Panc1 (cell line): ENCODE data around the gene MEIS1. TPM values are rescaled to one million over a fixed set of nuclear protein-coding genes. Genes with fewer than 3 reads are reported as not detected.

Source experiments
- ATAC-seq: fragments of 200-7000 bp; cut with Tn5 transposase; 2 replicates; pipeline ENCODE4 v1.9.1; 2020; ENCODE audit warnings: mild to moderate bottlenecking, moderate library complexity
- BruUV-seq: library from RNA; stranded (reverse); fragments of 400-500 nt; replicated peaks from 2 replicates; lab custom pipeline; 2021; lab: Mats Ljungman, UMichigan
- CTCF ChIA-PET: fragments of 300-600 bp; sonication (Branson Sonifier 250); formaldehyde crosslinking; loops from one replicate; lab custom pipeline; 2022; ENCODE audit warnings: antibody characterized with exemption; lab: Charles Lee
- POLR2A ChIA-PET: fragments of 300-600 bp; sonication (Branson Sonifier 250); formaldehyde crosslinking; loops from one replicate; lab custom pipeline; 2022; ENCODE audit warnings: antibody characterized with exemption; lab: Charles Lee
- DNase-seq: peaks from one replicate; pipeline ENCODE4 v3.0.0-alpha.2; 2010; ENCODE audit warnings: low read depth, low spot score
- H3K27ac ChIP-seq: 2 replicates; pipeline ENCODE4 v1.5.1; 2011; ENCODE audit warnings: mild to moderate bottlenecking, low read length, inconsistent platforms
- H3K27me3 ChIP-seq: fragments of 200-500 bp; sonication (Bioruptor generic); 2 replicates; pipeline ENCODE4 v1.6.0; 2014; ENCODE audit warnings: low read length, inconsistent platforms; ENCODE audit not compliant: control insufficient read depth, insufficient read depth
- H3K36me3 ChIP-seq: fragments of 200-500 bp; sonication (Bioruptor generic); 2 replicates; pipeline ENCODE4 v1.5.1; 2014; ENCODE audit warnings: inconsistent platforms, mild to moderate bottlenecking, low read length, moderate library complexity; ENCODE audit not compliant: control insufficient read depth, insufficient read depth
- H3K4me1 ChIP-seq: 2 replicates; pipeline ENCODE4 v1.5.1; 2011; ENCODE audit warnings: inconsistent platforms, mild to moderate bottlenecking, low read length, moderate library complexity; ENCODE audit not compliant: control insufficient read depth, insufficient read depth
- H3K4me3 ChIP-seq, 2 experiments: 2 replicates each; pipeline ENCODE4 v1.5.1; 2011 to 2012; ENCODE audit warnings: low read depth in 2 of 2, low read length in 2 of 2, mild to moderate bottlenecking in 2 of 2, inconsistent platforms in 1 of 2, moderate library complexity in 1 of 2
- H3K9me3 ChIP-seq: fragments of 200-500 bp; sonication (Bioruptor generic); 2 replicates; pipeline ENCODE4 v1.5.1; 2014; ENCODE audit warnings: low read depth, mild to moderate bottlenecking, inconsistent platforms, low read length, moderate library complexity; ENCODE audit not compliant: control insufficient read depth, insufficient read depth
- POLR2AphosphoS5 ChIP-seq: IDR thresholded peaks from 2 replicates; pipeline ENCODE4 v1.6.1; 2012; ENCODE audit warnings: mild to moderate bottlenecking, low read depth, low read length, moderate library complexity
- SIN3A ChIP-seq: IDR thresholded peaks from 2 replicates; pipeline ENCODE4 v1.6.1; 2012; ENCODE audit warnings: low read depth, mild to moderate bottlenecking, low read length, moderate library complexity, borderline replicate concordance; ENCODE audit not compliant: insufficient read depth
- TCF7L2 ChIP-seq: IDR thresholded peaks from 2 replicates; pipeline ENCODE4 v1.6.1; 2011; ENCODE audit warnings: mild to moderate bottlenecking, low read depth, low read length, inconsistent platforms
- in situ Hi-C: cut with HindIII; loops from 2 replicates; pipeline ENCODE4 v1.10.0; 2016; ENCODE audit warnings: low sequenced_read_pairs, low pct_unique_long_range_greater_than_20kb
- intact Hi-C: fragments of 100-400 bp; cut with micrococcal nuclease; formaldehyde crosslinking; loops from one replicate; pipeline ENCODE4 v1.10.0; 2022; ENCODE audit not compliant: unreplicated experiment
- total RNA-seq: library from RNA; stranded (reverse); gene quantifications from one replicate; pipeline ENCODE4 v1.2.1, GENCODE V29; 2021; ENCODE audit not compliant: unreplicated experiment
- TF ChIP-seq, protein P1 (sequence below): fragments of 450-650 bp; IDR thresholded peaks from 2 replicates; pipeline ENCODE4 v1.5.1; 2017; ENCODE audit warnings: mild to moderate bottlenecking
- TF ChIP-seq, protein P2 (sequence below), 2 experiments: IDR thresholded peaks; 2 replicates each; pipeline ENCODE4 v1.6.1; 2011 to 2012; ENCODE audit warnings: low read depth in 2 of 2, control low read depth in 1 of 2, low read length in 1 of 2, mild to moderate bottlenecking in 1 of 2, moderate library complexity in 1 of 2; ENCODE audit not compliant: insufficient read depth in 1 of 2

Gene MEIS1
- total RNA-seq, 1 experiment from 2014 or later = 2.0 TPM

DNA sequence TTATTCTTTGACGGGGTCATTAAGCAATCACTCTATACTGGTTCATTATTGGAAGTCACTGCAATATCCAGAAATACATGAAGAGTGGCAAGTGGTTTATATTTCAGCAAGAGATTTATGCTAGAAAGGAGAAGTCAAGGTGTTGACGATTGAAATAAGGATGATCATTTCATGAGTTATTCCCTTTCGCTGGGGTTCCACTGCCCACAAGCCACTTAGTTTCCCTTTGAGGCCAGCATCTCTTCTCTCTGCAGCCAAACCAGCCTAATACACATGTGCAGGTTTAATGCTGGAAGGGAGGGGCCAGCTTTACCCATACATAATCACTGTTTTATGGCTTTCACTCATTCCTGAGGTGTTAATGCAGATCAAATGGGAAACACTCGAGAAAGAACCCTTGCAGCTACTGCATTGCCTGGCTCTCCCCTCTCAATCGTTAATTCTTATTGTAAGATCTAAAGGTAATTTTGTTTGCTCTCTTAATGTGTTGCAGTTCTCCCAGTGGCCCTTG, 108.4 kb downstream of the MEIS1 start:
- CTCF ChIA-PET = no interaction called here

DNA sequence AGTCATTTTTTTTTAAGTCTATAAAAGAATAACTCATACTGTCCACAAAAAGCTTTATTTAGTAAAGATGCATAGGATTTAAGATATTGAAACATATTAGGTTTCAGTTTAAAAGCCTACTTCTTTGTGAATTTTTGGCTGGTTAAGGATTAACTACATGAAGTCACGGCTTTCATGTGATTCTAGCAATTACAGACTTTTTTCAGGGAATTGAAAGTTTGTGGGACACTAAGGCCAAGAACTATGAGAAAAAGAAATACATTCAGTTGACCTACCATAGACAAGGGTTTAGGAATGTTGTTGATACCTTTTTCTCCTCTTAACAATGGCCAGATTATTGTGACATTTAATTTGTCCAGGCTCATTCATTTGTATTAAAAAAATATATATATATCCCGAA, 109.3 kb downstream of the MEIS1 start:
- no peak for DNase-seq
- H3K4me3 ChIP-seq = no peak overlapping the region
- H3K27me3 ChIP-seq = no peaks in the 10 kb centered on the region; the same call in 1 of the 2 replicates
- no TSS peak for BruUV-seq
- no peaks in the 10 kb centered on the region for H3K4me1 ChIP-seq
- ChIA-PET CTCF (no interaction called here), POLR2A (no interaction called here)
- H3K9me3 ChIP-seq = no peaks in the 10 kb centered on the region
- in situ Hi-C loops = no loop called here
- no peaks in the 10 kb centered on the region for H3K36me3 ChIP-seq
- intact Hi-C loops = no loop called here
- no peak overlapping the region for H3K27ac ChIP-seq
- TF ChIP-seq, protein P1, sequence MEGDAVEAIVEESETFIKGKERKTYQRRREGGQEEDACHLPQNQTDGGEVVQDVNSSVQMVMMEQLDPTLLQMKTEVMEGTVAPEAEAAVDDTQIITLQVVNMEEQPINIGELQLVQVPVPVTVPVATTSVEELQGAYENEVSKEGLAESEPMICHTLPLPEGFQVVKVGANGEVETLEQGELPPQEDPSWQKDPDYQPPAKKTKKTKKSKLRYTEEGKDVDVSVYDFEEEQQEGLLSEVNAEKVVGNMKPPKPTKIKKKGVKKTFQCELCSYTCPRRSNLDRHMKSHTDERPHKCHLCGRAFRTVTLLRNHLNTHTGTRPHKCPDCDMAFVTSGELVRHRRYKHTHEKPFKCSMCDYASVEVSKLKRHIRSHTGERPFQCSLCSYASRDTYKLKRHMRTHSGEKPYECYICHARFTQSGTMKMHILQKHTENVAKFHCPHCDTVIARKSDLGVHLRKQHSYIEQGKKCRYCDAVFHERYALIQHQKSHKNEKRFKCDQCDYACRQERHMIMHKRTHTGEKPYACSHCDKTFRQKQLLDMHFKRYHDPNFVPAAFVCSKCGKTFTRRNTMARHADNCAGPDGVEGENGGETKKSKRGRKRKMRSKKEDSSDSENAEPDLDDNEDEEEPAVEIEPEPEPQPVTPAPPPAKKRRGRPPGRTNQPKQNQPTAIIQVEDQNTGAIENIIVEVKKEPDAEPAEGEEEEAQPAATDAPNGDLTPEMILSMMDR = no peak
- no peak for TF ChIP-seq SIN3A
- TF ChIP-seq, protein P2, sequence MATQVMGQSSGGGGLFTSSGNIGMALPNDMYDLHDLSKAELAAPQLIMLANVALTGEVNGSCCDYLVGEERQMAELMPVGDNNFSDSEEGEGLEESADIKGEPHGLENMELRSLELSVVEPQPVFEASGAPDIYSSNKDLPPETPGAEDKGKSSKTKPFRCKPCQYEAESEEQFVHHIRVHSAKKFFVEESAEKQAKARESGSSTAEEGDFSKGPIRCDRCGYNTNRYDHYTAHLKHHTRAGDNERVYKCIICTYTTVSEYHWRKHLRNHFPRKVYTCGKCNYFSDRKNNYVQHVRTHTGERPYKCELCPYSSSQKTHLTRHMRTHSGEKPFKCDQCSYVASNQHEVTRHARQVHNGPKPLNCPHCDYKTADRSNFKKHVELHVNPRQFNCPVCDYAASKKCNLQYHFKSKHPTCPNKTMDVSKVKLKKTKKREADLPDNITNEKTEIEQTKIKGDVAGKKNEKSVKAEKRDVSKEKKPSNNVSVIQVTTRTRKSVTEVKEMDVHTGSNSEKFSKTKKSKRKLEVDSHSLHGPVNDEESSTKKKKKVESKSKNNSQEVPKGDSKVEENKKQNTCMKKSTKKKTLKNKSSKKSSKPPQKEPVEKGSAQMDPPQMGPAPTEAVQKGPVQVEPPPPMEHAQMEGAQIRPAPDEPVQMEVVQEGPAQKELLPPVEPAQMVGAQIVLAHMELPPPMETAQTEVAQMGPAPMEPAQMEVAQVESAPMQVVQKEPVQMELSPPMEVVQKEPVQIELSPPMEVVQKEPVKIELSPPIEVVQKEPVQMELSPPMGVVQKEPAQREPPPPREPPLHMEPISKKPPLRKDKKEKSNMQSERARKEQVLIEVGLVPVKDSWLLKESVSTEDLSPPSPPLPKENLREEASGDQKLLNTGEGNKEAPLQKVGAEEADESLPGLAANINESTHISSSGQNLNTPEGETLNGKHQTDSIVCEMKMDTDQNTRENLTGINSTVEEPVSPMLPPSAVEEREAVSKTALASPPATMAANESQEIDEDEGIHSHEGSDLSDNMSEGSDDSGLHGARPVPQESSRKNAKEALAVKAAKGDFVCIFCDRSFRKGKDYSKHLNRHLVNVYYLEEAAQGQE (IDR thresholded peaks at IDR 0.05; ENCODE audit: insufficient read depth in 1 of 2, low read depth in 2 of 2, low read length in 1 of 2) = no peak
- no peak for TF ChIP-seq POLR2AphosphoS5
- TF ChIP-seq TCF7L2 = no peak
- ATAC-seq = no peak

More for the DNA sequence above, 108.4 kb downstream of the MEIS1 start:
- H3K27ac ChIP-seq = no peak overlapping the region
- POLR2A ChIA-PET = no interaction called here
- BruUV-seq = no TSS peak
- no peaks in the 10 kb centered on the region for H3K4me1 ChIP-seq
- no peak for ATAC-seq
- no peaks in the 10 kb centered on the region for H3K9me3 ChIP-seq
- intact Hi-C loops = no loop called here
- in situ Hi-C loops = no loop called here
- no peaks in the 10 kb centered on the region for H3K36me3 ChIP-seq
- no peak for DNase-seq
- no peak overlapping the region for H3K4me3 ChIP-seq
- H3K27me3 ChIP-seq = no peaks in the 10 kb centered on the region; the same call in 1 of the 2 replicates
- TF ChIP-seq, protein P1 = no peak
- TF ChIP-seq, protein P2 (IDR thresholded peaks at IDR 0.05; ENCODE audit: insufficient read depth in 1 of 2, low read depth in 2 of 2, low read length in 1 of 2) = no peak
- TF ChIP-seq SIN3A (no peak), TCF7L2 (no peak), POLR2AphosphoS5 (no peak)
